ENCODE results near the gene OR6S1. TPM values are rescaled to one million over a fixed set of nuclear protein-coding genes. Genes with fewer than 3 reads are reported as not detected.
A peak's percentile ranks its signal among the peaks of the same experiment; 100 is the strongest.

The OR6S1 gene
- total and polyA plus RNA-seq, 4 experiments from 2014 or later, result not detected

- ChIA-PET POLR2A (ENCODE audit: partially characterized antibody) (interaction anchor here (0.9 to 6.8 kb wide), 13 partner anchors 14 to 419 kb away, joined by 3 to 85 read pairs (median 43); partner anchors contain the start of genes APEX1, CCNB1IP1, OSGEP and PARP2), CTCF (ENCODE audit: partially characterized antibody) (interaction anchor here (0.8 to 21.1 kb wide), 9 partner anchors 12 to 357 kb away, joined by 3 to 349 read pairs (median 12); partner anchors contain the start of genes CCNB1IP1 and PARP2)
- Histone ChIP-seq H3K4me3 (ENCODE audit: low read length in 2 of 2) (peak overlapping the region; percentile 87 to 88), H3K27me3 (ENCODE audit: insufficient read depth, low read length) (no peaks in the 10 kb centered on the region), H3K4me1 (ENCODE audit: insufficient read depth, low read length) (peaks cover 31% of the 10 kb centered on the region), H3K36me3 (ENCODE audit: insufficient read depth, low read length) (no peaks in the 10 kb centered on the region), H3K27ac (ENCODE audit: low read depth, low read length) (peak overlapping the region; percentile 91), H3K9me3 (ENCODE audit: control insufficient read depth in 1 of 2, low read length in 2 of 2) (no peaks in the 10 kb centered on the region)
- Mint-ChIP-seq H3K9me3 (peaks cover 0 to 6% (median 0%) of the 10 kb centered on the region in 8 donors), H3K4me1 (peaks cover 9 to 21% (median 15%) of the 10 kb centered on the region in 4 donors), H3K27me3 (peaks cover 0 to 8% of the 10 kb centered on the region in 2 donors), H3K27ac (peak overlapping the region in 5 of 7 donors; percentile 21 to 92 (median 68)), H3K36me3 (no peaks in the 10 kb centered on the region), H3K4me3 (peak overlapping the region in 2 of 8 donors; percentile 37 to 47)
- DNase-seq, result no peak
- intact Hi-C loops (cut with micrococcal nuclease), result loop anchor here (5.0 kb wide), 3 partner anchors 412 to 697 kb away; partner anchors contain the start of genes HNRNPC, SUPT16H and ZNF219
Observed at GRCh38 chr14:20684662-20685456, 43.4 kb upstream of the OR6S1 start.

- intact Hi-C loops (cut with micrococcal nuclease), result loop anchor here (1.0 to 5.0 kb wide), 9 partner anchors 51 to 698 kb away; partner anchors contain the start of genes APEX1, HNRNPC, PARP2 and PIP4P1
- H3K27ac Mint-ChIP-seq, result peak within 1 kb of the TSS in 5 of 7 donors; percentile 21 to 92 (median 68)
- peaks cover 35% of the 10 kb centered on the region for H3K4me1 ChIP-seq (ENCODE audit: insufficient read depth, low read length)
Observed at GRCh38 chr14:20683891-20684661, 42.6 kb upstream of the OR6S1 start, which contains the start of gene RNASE4. Gene RNASE4 (plus strand): TSS chr14:20684560. CDS start chr14:20699372, 14,812 bp downstream.

GRCh38 chr14:20683125-20683890 lies 41.8 kb upstream of the OR6S1 start:
- H3K4me1 Mint-ChIP-seq, result peaks cover 9 to 23% (median 16%) of the 10 kb centered on the region in 4 donors
- no peaks in the 10 kb centered on the region for H3K9me3 ChIP-seq (ENCODE audit: control insufficient read depth in 1 of 2, low read length in 2 of 2)
- no peaks in the 10 kb centered on the region for H3K36me3 Mint-ChIP-seq
- intact Hi-C loops (cut with micrococcal nuclease), result loop anchor here (1.0 to 5.0 kb wide), 9 partner anchors 50 to 699 kb away; partner anchors contain the start of genes APEX1, HNRNPC, PARP2 and PIP4P1
- no peaks in the 10 kb centered on the region for H3K36me3 ChIP-seq (ENCODE audit: insufficient read depth, low read length)
- H3K27me3 Mint-ChIP-seq, result peaks cover 0 to 8% of the 10 kb centered on the region in 2 donors
- no peak overlapping the region for H3K27ac Mint-ChIP-seq
- H3K4me1 ChIP-seq (ENCODE audit: insufficient read depth, low read length), result peaks cover 35% of the 10 kb centered on the region
- peaks cover 0 to 6% (median 0%) of the 10 kb centered on the region in 8 donors for H3K9me3 Mint-ChIP-seq
- H3K4me3 ChIP-seq (ENCODE audit: low read length in 2 of 2), result peak overlapping the region; percentile 75 to 88
- H3K27me3 ChIP-seq (ENCODE audit: insufficient read depth, low read length), result no peaks in the 10 kb centered on the region
- ChIA-PET POLR2A (ENCODE audit: partially characterized antibody) (interaction anchor here (0.7 to 6.8 kb wide), 27 partner anchors 8 to 754 kb away, joined by 3 to 85 read pairs (median 7); partner anchors contain the start of genes APEX1, CCNB1IP1, OSGEP and PARP2), CTCF (ENCODE audit: partially characterized antibody) (interaction anchor here (1.1 to 21.1 kb wide), 14 partner anchors 7 to 356 kb away, joined by 3 to 349 read pairs (median 8); partner anchors contain the start of genes ANG, CCNB1IP1, PARP2 and PIP4P1)
- peak; percentile 79 to 83 (median 81) for DNase-seq
- no peak overlapping the region for H3K4me3 Mint-ChIP-seq
- peak overlapping the region; percentile 91 for H3K27ac ChIP-seq (ENCODE audit: low read depth, low read length)

More at GRCh38 chr14:20683891-20684661, 42.6 kb upstream of the OR6S1 start, which contains the start of gene RNASE4:
- no peaks in the 10 kb centered on the region for H3K9me3 ChIP-seq (ENCODE audit: control insufficient read depth in 1 of 2, low read length in 2 of 2)
- no peaks in the 10 kb centered on the region for H3K27me3 ChIP-seq (ENCODE audit: insufficient read depth, low read length)
- no peaks in the 10 kb centered on the region for H3K36me3 ChIP-seq (ENCODE audit: insufficient read depth, low read length)
- Mint-ChIP-seq H3K27me3 (peaks cover 0 to 8% of the 10 kb centered on the region in 2 donors), H3K36me3 (no peaks in the 10 kb centered on the region), H3K4me3 (peak within 1 kb of the TSS in 2 of 8 donors; percentile 37 to 47), H3K9me3 (peaks cover 0 to 6% (median 0%) of the 10 kb centered on the region in 8 donors), H3K4me1 (peaks cover 9 to 23% (median 16%) of the 10 kb centered on the region in 4 donors)
- peak; percentile 84 to 88 (median 86) for DNase-seq
- H3K4me3 ChIP-seq (ENCODE audit: low read length in 2 of 2), result peak within 1 kb of the TSS; percentile 87 to 88
- CTCF ChIA-PET (ENCODE audit: partially characterized antibody), result interaction anchor here (0.8 to 21.1 kb wide), 12 partner anchors 13 to 356 kb away, joined by 3 to 349 read pairs (median 6); partner anchors contain the start of genes CCNB1IP1 and PARP2
- POLR2A ChIA-PET (ENCODE audit: partially characterized antibody), result interaction anchor here (0.9 to 6.8 kb wide), 27 partner anchors 7 to 753 kb away, joined by 3 to 85 read pairs (median 7); partner anchors contain the start of genes APEX1, CCNB1IP1, OSGEP and PARP2
- H3K27ac ChIP-seq (ENCODE audit: low read depth, low read length), result peak within 1 kb of the TSS; percentile 91

- H3K36me3 ChIP-seq (ENCODE audit: insufficient read depth, low read length), result no peaks in the 10 kb centered on the region
- intact Hi-C loops (cut with micrococcal nuclease), result loop anchor here (1.0 to 5.0 kb wide), 10 partner anchors 49 to 700 kb away; partner anchors contain the start of genes APEX1, HNRNPC, PARP2 and PIP4P1
- peaks cover 35% of the 10 kb centered on the region for H3K4me1 ChIP-seq (ENCODE audit: insufficient read depth, low read length)
- peaks cover 0 to 6% (median 0%) of the 10 kb centered on the region in 8 donors for H3K9me3 Mint-ChIP-seq
- no peaks in the 10 kb centered on the region for H3K36me3 Mint-ChIP-seq
- H3K4me3 Mint-ChIP-seq, result no peak overlapping the region
- peak overlapping the region; percentile 75 to 88 for H3K4me3 ChIP-seq (ENCODE audit: low read length in 2 of 2)
- H3K4me1 Mint-ChIP-seq, result peaks cover 9 to 23% (median 16%) of the 10 kb centered on the region in 4 donors
- H3K27me3 Mint-ChIP-seq, result peaks cover 0 to 8% of the 10 kb centered on the region in 2 donors
- ChIA-PET CTCF (ENCODE audit: partially characterized antibody) (interaction anchor here (1.1 to 21.1 kb wide), 17 partner anchors 8 to 355 kb away, joined by 3 to 349 read pairs (median 11); partner anchors contain the start of genes ANG, CCNB1IP1, PARP2 and PIP4P1), POLR2A (ENCODE audit: partially characterized antibody) (interaction anchor here (0.7 to 6.8 kb wide), 34 partner anchors 9 to 755 kb away, joined by 3 to 85 read pairs (median 6); partner anchors contain the start of genes APEX1, CCNB1IP1, OSGEP and PARP2)
- H3K27me3 ChIP-seq (ENCODE audit: insufficient read depth, low read length), result no peaks in the 10 kb centered on the region
- H3K27ac ChIP-seq (ENCODE audit: low read depth, low read length), result peak overlapping the region; percentile 91
- peak; percentile 80 to 85 (median 82) for DNase-seq
- H3K9me3 ChIP-seq (ENCODE audit: control insufficient read depth in 1 of 2, low read length in 2 of 2), result no peaks in the 10 kb centered on the region
- H3K27ac Mint-ChIP-seq, result no peak overlapping the region
Observed at GRCh38 chr14:20682435-20683124, 41.1 kb upstream of the OR6S1 start.

- CTCF ChIA-PET (ENCODE audit: partially characterized antibody), result interaction anchor here (0.9 to 21.1 kb wide), 13 partner anchors 9 to 355 kb away, joined by 3 to 349 read pairs (median 11); partner anchors contain the start of genes ANG, CCNB1IP1, PARP2 and PNP
- H3K9me3 ChIP-seq (ENCODE audit: control insufficient read depth in 1 of 2, low read length in 2 of 2), result no peaks in the 10 kb centered on the region
- peaks cover 35% of the 10 kb centered on the region for H3K4me1 ChIP-seq (ENCODE audit: insufficient read depth, low read length)
- Mint-ChIP-seq H3K27me3 (peaks cover 0 to 8% of the 10 kb centered on the region in 2 donors), H3K4me1 (peaks cover 9 to 23% (median 16%) of the 10 kb centered on the region in 4 donors), H3K36me3 (no peaks in the 10 kb centered on the region), H3K27ac (no peak overlapping the region), H3K9me3 (peaks cover 0 to 6% (median 0%) of the 10 kb centered on the region in 8 donors), H3K4me3 (no peak overlapping the region)
- H3K27ac ChIP-seq (ENCODE audit: low read depth, low read length), result peak overlapping the region; percentile 91
- H3K36me3 ChIP-seq (ENCODE audit: insufficient read depth, low read length), result no peaks in the 10 kb centered on the region
- DNase-seq, result no peak
- H3K27me3 ChIP-seq (ENCODE audit: insufficient read depth, low read length), result no peaks in the 10 kb centered on the region
- H3K4me3 ChIP-seq (ENCODE audit: low read length in 2 of 2), result peak overlapping the region; percentile 75 to 88
- intact Hi-C loops (cut with micrococcal nuclease), result loop anchor here (1.0 to 5.0 kb wide), 6 partner anchors 221 to 700 kb away; partner anchors contain the start of genes HNRNPC, PIP4P1, SUPT16H and TEP1
- POLR2A ChIA-PET (ENCODE audit: partially characterized antibody), result interaction anchor here (0.7 to 6.8 kb wide), 26 partner anchors 9 to 422 kb away, joined by 3 to 85 read pairs (median 8); partner anchors contain the start of genes APEX1, CCNB1IP1, PARP2 and PIP4P1
Observed at GRCh38 chr14:20682127-20682434, 40.6 kb upstream of the OR6S1 start.
